ENCODE measurements around the gene MINDY4.
A peak's percentile ranks its signal among the peaks of the same experiment; 100 is the strongest.

The MINDY4 gene

GRCh38 chr7:30887464-30887872 lies 116.3 kb downstream of the MINDY4 start:
- TF ChIP-seq ZNF211 (tag by site-specific recombination; IDR thresholded peaks at IDR 0.05; ENCODE audit: low read depth) (no peak), ZIC2 (tag by site-specific recombination; IDR thresholded peaks at IDR 0.05) (peak; percentile 19; the same call in 1 of the 2 replicates)
- POLR2A ChIA-PET: no interaction called here
- no peak overlapping the region for H3K27ac ChIP-seq (ENCODE audit: extremely low read depth, low read depth, low read length)
- no peaks in the 10 kb centered on the region for H3K4me1 ChIP-seq (ENCODE audit: control insufficient read depth, insufficient read depth, low read length)
- CTCF ChIA-PET: no interaction called here
- no peak overlapping the region for H3K4me3 ChIP-seq (ENCODE audit: low read depth, low read length)
- H3K36me3 ChIP-seq (ENCODE audit: control insufficient read depth in 2 of 2, insufficient read depth in 1 of 2, low read length in 2 of 2): no peaks in the 10 kb centered on the region
- no peaks in the 10 kb centered on the region for H3K9me3 ChIP-seq (ENCODE audit: control insufficient read depth, insufficient read depth, low read depth, low read length)

GRCh38 chr7:30888747-30889146 lies 117.5 kb downstream of the MINDY4 start:
- no peaks in the 10 kb centered on the region for H3K36me3 ChIP-seq (ENCODE audit: control insufficient read depth in 2 of 2, insufficient read depth in 1 of 2, low read length in 2 of 2)
- H3K9me3 ChIP-seq (ENCODE audit: control insufficient read depth, insufficient read depth, low read depth, low read length): no peaks in the 10 kb centered on the region
- TF ChIP-seq ZBTB7A (tag by site-specific recombination; IDR thresholded peaks at IDR 0.05; ENCODE audit: low read depth): no peak
- no peak for TF ChIP-seq ZSCAN18 (tag by site-specific recombination; IDR thresholded peaks at IDR 0.05)
- TF ChIP-seq ZNF24 (tag by site-specific recombination; IDR thresholded peaks at IDR 0.05): no peak
- TF ChIP-seq EGR2 (tag by site-specific recombination; IDR thresholded peaks at IDR 0.05; ENCODE audit: low read depth): no peak
- no peak for TF ChIP-seq ZNF18 (tag by site-specific recombination; IDR thresholded peaks at IDR 0.05)
- TF ChIP-seq ZNF610 (tag by site-specific recombination; IDR thresholded peaks at IDR 0.05; ENCODE audit: borderline replicate concordance): no peak
- TF ChIP-seq ZNF558 (tag by site-specific recombination; IDR thresholded peaks at IDR 0.05): no peak
- POLR2A ChIA-PET: no interaction called here
- H3K27ac ChIP-seq (ENCODE audit: extremely low read depth, low read depth, low read length): no peak overlapping the region
- CTCF ChIA-PET: interaction anchor here (1.1 kb wide), 1 partner anchor 50 kb away, joined by 4 read pairs; no protein-coding TSS in a partner anchor
- no peak overlapping the region for H3K4me3 ChIP-seq (ENCODE audit: low read depth, low read length)
- H3K4me1 ChIP-seq (ENCODE audit: control insufficient read depth, insufficient read depth, low read length): peaks cover 4% of the 10 kb centered on the region

- TF ChIP-seq ZNF114 (tag by site-specific recombination; IDR thresholded peaks at IDR 0.05): no peak
- no peak for TF ChIP-seq ZNF529 (tag by site-specific recombination; IDR thresholded peaks at IDR 0.05; ENCODE audit: insufficient replicate concordance)
- TF ChIP-seq GLIS1 (tag by site-specific recombination; IDR thresholded peaks at IDR 0.05): no peak
- CTCF ChIA-PET: no interaction called here
- H3K9me3 ChIP-seq (ENCODE audit: control insufficient read depth, insufficient read depth, low read depth, low read length): no peaks in the 10 kb centered on the region
- H3K36me3 ChIP-seq (ENCODE audit: control insufficient read depth in 2 of 2, insufficient read depth in 1 of 2, low read length in 2 of 2): no peaks in the 10 kb centered on the region
- no peak overlapping the region for H3K4me3 ChIP-seq (ENCODE audit: low read depth, low read length)
- H3K27ac ChIP-seq (ENCODE audit: extremely low read depth, low read depth, low read length): no peak overlapping the region
- H3K4me1 ChIP-seq (ENCODE audit: control insufficient read depth, insufficient read depth, low read length): peaks cover 6% of the 10 kb centered on the region
- POLR2A ChIA-PET: no interaction called here
Measured at GRCh38 chr7:30890226-30890625, 119.0 kb downstream of the MINDY4 start.

- H3K27ac ChIP-seq (ENCODE audit: extremely low read depth, low read depth, low read length): no peak overlapping the region
- H3K4me3 ChIP-seq (ENCODE audit: low read depth, low read length): no peak overlapping the region
- ChIA-PET CTCF (no interaction called here), POLR2A (no interaction called here)
- H3K9me3 ChIP-seq (ENCODE audit: control insufficient read depth, insufficient read depth, low read depth, low read length): no peaks in the 10 kb centered on the region
- peaks cover 6% of the 10 kb centered on the region for H3K4me1 ChIP-seq (ENCODE audit: control insufficient read depth, insufficient read depth, low read length)
- no peaks in the 10 kb centered on the region for H3K36me3 ChIP-seq (ENCODE audit: control insufficient read depth in 2 of 2, insufficient read depth in 1 of 2, low read length in 2 of 2)
- TF ChIP-seq GLI2 (tag by site-specific recombination; IDR thresholded peaks at IDR 0.05; ENCODE audit: borderline replicate concordance, low read depth) (no peak), CTCF (tag by site-specific recombination; IDR thresholded peaks at IDR 0.05) (no peak), ZNF155 (tag by site-specific recombination; IDR thresholded peaks at IDR 0.05) (no peak), ZNF24 (tag by site-specific recombination; IDR thresholded peaks at IDR 0.05) (no peak), ZNF239 (tag by site-specific recombination; IDR thresholded peaks at IDR 0.05) (no peak), IKZF3 (tag by site-specific recombination; IDR thresholded peaks at IDR 0.05) (no peak), ZNF747 (tag by site-specific recombination; IDR thresholded peaks at IDR 0.05) (no peak), ZEB2 (tag by site-specific recombination; IDR thresholded peaks at IDR 0.05) (no peak), ZNF114 (tag by site-specific recombination; IDR thresholded peaks at IDR 0.05) (no peak), MZF1 (tag by site-specific recombination; IDR thresholded peaks at IDR 0.05; ENCODE audit: borderline replicate concordance) (no peak), ZFP3 (tag by site-specific recombination; IDR thresholded peaks at IDR 0.05; ENCODE audit: low read depth) (no peak), ZNF514 (tag by site-specific recombination; IDR thresholded peaks at IDR 0.05) (no peak), ZNF2 (tag by site-specific recombination; IDR thresholded peaks at IDR 0.05) (no peak), KLF16 (tag by site-specific recombination; IDR thresholded peaks at IDR 0.05) (no peak), ZNF423 (tag by site-specific recombination; IDR thresholded peaks at IDR 0.05) (peak; percentile 77)
Measured at GRCh38 chr7:30893357-30893756, 122.1 kb downstream of the MINDY4 start.
